Raji (cell line): ENCODE results near the gene ZBTB16.

Experiments used
- POLR2A ChIP-seq: IDR thresholded peaks from 2 replicates; pipeline ENCODE4 v1.6.1; 2011; ENCODE audit warnings: low read depth, low read length, control low read depth; ENCODE audit not compliant: insufficient read depth

ZBTB16 gene

DNA sequence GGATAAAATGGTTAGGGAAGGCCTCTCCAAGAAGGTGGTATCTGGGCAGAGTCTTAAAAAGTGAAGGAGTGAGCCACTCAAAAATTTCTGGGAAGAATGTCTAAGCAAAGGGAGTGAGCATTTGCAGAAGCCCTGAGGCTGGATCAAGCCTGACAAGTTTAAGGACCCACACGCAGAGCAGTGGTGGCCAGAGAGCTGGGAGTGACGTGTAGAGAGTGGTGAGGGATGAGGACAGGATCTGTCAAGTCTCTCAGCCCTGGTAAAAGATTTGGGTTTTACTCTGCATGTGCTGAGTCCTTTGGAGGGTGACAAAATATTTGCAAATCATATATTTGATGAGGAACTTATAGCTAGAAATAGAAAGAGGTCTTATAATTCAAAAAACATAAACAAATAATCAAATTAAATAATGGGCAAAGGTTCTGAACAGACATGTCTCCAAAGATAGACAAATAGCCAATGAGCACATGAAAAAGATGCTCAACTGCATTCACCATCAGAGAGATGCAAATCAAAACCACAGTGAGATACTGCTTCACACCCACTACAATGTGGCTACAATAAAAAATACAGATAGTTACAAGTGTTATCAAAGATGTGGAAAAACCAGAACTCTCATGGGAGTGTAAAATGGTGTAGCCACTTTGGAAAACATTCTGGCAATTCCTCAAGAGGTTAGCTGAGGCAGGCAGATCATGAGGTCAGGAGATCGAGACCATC is 129.5 kb downstream of the ZBTB16 start:
- no peak for TF ChIP-seq POLR2A

DNA sequence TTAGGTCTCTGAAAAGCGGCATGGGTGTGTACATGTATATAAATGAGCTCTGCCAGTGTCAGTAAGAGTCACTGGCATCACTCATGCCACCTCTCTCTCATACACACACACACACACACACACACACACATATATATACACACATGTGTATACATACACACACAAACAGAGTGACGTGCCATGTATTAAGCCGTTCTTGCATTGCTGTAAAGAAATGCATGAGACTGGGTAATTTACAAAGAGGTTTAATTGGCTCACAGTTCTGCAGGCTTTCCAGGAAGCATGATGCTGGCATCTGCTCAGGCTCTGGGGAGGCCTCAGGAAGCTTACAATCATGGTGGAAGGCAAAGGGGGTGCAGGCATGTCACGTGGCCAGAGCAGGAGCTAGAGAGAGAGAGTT is 131.1 kb downstream of the ZBTB16 start:
- TF ChIP-seq POLR2A = no peak

- no peak for TF ChIP-seq POLR2A
These were observed 132.4 kb downstream of the ZBTB16 start for GRCh38 chr11:114191893-114192292.

DNA sequence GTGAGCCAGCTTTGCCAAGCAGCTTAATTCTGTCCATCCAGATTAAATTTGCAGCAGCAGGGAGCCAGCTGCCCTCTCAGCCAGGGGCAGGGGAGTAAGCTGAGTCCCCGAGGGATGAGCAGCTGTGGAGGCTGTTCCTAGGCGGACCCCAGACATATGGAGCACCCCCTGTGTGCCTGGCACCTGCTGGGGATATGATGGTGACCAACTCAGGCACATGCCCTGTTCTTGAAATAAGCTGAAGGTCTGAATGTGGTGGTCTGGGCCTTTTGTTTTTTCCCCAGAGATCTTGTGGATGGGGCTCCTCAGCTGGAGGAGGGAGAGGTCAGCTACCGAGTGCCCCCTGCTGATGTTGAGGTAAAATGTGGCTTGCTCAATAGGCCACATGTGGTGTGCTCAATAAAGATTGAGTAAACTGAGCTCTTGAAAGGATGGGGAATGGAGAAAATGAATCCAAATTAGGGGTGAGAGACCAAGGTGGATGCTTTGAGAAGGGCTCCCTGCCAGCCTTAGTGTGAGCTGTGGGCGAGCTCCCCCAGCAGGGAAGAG is 133.4 kb downstream of the ZBTB16 start:
- no peak for TF ChIP-seq POLR2A

DNA sequence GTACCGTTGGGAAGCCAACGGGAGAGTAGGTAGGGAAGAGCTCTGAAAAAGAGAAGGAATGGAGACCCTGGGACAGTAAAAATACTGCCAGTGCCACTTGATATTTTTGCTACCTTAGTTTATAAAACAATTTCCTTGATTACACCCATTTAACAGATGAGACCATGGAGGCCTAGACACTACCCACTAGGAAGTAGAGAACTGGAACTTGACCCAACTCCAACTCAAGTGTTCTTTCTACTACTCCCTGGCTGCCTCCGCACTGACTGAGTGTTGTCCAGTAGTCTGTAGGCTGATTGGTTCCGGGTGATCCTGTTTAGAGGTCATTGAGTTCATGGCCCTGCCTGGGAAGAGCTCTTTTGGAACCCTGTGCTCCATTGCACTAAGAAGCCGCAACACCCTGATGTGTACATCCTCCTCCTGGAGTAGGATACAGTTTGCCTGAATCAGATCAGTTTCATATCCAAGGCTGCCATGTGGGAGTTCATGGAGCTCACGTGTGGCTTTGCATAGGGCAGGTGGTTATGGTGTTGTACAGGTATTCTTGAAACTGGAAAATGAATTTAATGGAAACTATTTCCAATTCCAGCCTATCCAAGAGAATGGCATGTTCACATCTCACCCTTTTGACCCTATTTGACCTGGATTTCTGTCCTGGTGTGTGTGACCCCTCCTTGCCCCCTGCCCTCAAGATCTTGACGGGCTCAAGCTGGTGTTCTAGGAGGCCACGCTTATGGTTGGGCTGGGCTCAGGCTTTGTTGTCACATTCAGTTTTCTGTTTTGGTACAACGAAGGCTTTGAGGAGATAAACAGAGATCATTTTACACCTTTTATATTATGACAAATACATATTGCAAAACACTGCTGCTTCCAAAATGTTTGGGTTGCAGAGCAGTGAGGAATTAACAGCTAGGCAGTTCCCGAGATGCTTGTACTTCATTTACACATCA is 134.5 kb downstream of the ZBTB16 start:
- TF ChIP-seq POLR2A = no peak

DNA sequence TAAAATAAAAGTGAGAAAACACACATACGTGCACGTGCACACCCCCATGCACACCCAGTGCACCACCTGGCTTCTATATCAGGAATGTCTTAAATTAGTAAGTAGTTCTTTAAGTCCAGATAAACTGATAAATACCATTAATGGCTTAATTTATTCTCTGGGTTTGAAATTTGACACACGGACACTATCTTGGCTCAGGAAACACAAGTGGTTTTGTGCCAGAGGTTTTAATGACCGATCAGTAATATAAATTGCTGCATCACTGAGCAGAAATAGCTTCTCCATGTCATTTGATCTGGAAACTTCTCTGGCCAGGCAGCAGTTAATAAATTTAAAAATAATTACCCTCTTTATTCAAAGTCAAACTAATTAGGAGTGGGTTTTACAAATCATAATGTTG is 135.2 kb downstream of the ZBTB16 start:
- no peak for TF ChIP-seq POLR2A

DNA sequence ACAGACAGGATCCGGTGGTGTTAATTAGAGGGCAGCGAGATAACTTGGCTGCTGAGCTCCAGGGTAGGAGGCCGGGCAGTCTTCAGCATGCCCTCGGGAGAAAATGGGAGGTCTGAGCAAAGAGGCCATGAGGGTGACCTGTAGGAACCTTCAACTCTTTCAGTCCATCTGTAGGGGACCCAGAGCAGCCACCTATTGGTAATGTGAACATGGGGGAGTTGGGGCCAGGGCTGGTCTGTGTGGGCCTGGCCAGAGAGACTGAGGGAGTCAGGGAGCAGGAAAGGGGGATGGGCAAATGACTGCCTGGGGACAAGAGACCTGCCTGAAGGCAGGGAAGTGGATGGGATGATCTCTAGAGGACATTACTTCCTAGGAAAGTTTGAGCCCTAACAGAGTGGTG is 135.6 kb downstream of the ZBTB16 start:
- no peak for TF ChIP-seq POLR2A

- TF ChIP-seq POLR2A = no peak
These were observed 136.6 kb downstream of the ZBTB16 start for GRCh38 chr11:114195981-114196731.

DNA sequence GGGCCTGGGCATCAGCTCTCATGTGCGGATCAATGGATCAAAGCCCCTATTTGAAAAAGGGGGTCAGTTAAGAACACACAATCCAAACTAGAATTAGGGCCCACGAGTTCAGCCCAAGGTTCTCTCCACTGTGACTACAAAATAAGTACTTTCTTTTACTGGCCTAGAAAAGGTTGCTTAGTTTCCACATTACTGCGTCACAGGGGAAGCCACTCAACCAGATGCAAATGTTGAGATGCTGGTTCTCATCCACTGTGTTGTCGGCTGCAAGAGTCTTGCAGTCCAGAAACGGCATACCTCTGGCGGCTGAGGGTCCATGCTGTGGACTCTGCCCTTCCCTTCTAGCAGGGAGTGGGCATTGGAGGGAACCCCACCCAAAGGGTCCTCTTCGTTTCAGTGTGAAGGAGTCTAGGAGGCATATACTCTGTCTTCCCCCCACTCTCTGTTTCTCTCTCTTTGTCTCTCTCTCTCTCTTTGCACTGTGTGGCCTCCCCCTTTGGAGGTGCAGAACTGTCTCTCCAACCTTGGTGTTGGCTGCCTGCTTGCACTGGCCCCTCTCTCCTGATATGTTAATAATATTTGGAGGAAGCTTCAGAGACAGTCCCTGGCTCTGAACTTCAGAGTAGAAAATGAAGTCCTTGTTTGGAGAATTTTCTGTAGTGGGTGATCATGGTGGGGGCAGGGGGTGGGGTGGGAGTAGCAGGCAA is 137.6 kb downstream of the ZBTB16 start:
- no peak for TF ChIP-seq POLR2A

- no peak for TF ChIP-seq POLR2A
These were observed 138.4 kb downstream of the ZBTB16 start for GRCh38 chr11:114197799-114198500.

GRCh38 chr11:114199051-114199450 is 139.5 kb downstream of the ZBTB16 start:
- TF ChIP-seq POLR2A = no peak

DNA sequence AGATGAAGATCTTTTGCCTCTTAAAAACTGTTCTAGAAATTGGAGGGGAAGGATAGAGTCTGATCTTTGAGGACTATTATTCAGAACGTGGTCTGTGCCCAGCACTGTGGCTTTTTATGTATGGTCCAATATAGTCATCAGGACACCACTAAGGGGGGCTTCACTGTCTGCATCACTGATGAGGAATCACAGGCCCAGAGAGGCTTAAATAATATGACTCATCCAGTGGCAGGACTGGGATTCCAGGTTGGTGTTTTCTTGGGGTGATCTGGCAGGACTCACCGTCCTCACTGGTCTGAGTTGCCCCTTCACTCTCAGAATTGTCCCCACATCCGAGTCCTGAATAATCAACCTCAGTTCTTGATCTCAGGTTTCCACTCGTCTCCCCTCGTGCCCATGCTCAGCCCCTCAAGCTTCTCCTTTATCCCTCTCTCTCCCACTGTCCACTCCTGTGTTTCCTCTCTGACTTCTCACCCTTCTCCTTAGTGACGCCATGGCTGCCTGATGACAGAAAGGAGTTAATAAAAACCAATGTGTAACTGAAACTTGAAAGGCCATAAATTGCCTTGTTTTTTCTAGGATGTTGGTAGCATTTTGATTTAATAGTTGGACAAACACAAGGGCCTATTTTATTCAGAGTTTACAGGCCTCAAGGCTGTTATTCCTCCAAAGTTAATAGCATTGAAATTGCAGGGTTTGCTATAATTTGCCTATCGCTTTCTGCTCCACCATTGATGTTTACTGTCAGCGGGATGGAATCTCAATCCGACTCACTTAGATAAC is 141.0 kb downstream of the ZBTB16 start:
- TF ChIP-seq POLR2A = no peak

DNA sequence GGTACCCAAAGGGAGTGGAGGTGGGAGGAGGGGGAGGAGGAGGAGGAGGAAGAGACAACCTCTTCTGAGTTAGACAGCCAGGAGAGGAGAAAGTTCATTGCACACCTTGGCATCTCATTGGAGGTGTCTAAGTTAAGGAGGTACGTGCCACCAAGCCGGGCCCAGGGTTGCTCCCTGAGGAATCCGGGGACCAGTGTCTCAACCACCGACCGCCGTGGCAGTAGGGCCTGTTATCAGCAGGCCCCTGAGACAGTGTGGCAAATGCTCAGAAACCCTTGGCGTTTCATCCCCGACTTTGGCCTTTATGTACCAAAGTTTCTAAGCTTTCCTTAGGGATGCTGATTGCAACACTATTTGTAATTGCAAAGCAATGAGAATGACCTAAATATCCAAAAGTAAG is 141.7 kb downstream of the ZBTB16 start:
- TF ChIP-seq POLR2A = no peak

DNA sequence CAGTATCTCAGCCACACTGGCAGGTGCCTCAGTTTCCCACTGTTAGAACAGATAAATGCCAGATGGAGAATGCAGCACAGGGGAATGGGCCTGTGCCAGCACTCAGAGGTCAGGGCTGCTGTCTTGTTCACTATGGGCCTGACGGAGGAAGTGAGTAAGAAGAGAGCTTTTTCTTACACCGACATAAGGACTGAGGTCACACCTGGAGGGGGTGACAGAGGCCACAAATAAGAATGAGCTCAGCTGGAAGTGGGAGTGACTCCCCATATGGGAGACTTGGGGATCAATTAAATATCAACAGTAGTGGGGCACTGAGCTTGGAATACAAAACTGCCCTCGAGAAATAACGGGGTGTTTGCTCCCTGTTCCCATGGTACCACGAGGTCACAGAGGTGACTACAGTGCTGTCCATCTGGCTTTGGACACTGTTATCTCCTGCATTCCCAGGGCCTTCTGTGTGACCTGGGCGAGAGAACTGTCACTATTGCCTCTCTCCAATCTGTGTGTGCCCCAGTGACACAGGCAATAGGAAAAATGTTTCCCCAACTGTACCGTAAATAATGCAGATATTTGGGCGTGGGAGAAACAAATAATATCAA is 142.6 kb downstream of the ZBTB16 start:
- no peak for TF ChIP-seq POLR2A
